AG09319 (cell line): ENCODE results near the gene EPS15.

ENCODE experiments used
- DNase-seq: peaks from one replicate; pipeline ENCODE4 v3.0.0-alpha.2; 2010; ENCODE audit warnings: low read depth; ENCODE audit errors: extremely low read depth
- CTCF ChIP-seq: IDR thresholded peaks from 2 replicates; pipeline ENCODE4 v1.5.1; 2011; ENCODE audit warnings: low read depth, mild to moderate bottlenecking, inconsistent platforms, low read length, moderate library complexity

EPS15 gene

GRCh38 chr1:51316113-51316845 lies 202.8 kb downstream of the EPS15 start:
- TF ChIP-seq CTCF, result no peak
- DNase-seq, result no peak

GRCh38 chr1:51314974-51315373 lies 204.1 kb downstream of the EPS15 start:
- DNase-seq, result no peak
- TF ChIP-seq CTCF, result no peak

GRCh38 chr1:51313961-51314777 lies 204.9 kb downstream of the EPS15 start:
- DNase-seq, result no peak
- TF ChIP-seq CTCF, result no peak

GRCh38 chr1:51313268-51313852 lies 205.7 kb downstream of the EPS15 start:
- DNase-seq, result no peak
- TF ChIP-seq CTCF, result no peak; the same call in 1 of the 2 replicates

- DNase-seq, result no peak
- TF ChIP-seq CTCF, result no peak
These were observed 206.3 kb downstream of the EPS15 start for GRCh38 chr1:51312718-51313117.

- DNase-seq, result no peak
- no peak for TF ChIP-seq CTCF
These were observed 207.2 kb downstream of the EPS15 start for GRCh38 chr1:51311826-51312225.

GRCh38 chr1:51310871-51311613 lies 208.0 kb downstream of the EPS15 start:
- no peak for TF ChIP-seq CTCF
- no peak for DNase-seq
